Hepatocyte (in vitro differentiated cells): Measurements from ENCODE around the gene MRNIP. TPM values are rescaled to one million over a fixed set of nuclear protein-coding genes. Genes with fewer than 3 reads are reported as not detected.

Experiments
- DNase-seq: peaks from one replicate; pipeline ENCODE4 v3.0.0-alpha.2; 2016; ENCODE audit warnings: low spot score
- H2AFZ ChIP-seq: fragments of 200-600 bp; sonication (generic); 2 replicates; pipeline ENCODE4 v1.6.0; 2016; ENCODE audit warnings: antibody characterized with exemption, mild to moderate bottlenecking
- H3K27ac ChIP-seq: fragments of 200-600 bp; sonication (generic); 2 replicates; pipeline ENCODE4 v1.5.1; 2016; ENCODE audit warnings: mild to moderate bottlenecking
- H3K27me3 ChIP-seq: fragments of 200-600 bp; sonication (generic); 2 replicates; pipeline ENCODE4 v1.6.1; 2016
- H3K36me3 ChIP-seq: fragments of 200-600 bp; sonication (generic); replicated peaks from 2 replicates; pipeline ENCODE4 v1.5.1; 2016; ENCODE audit warnings: low read depth; ENCODE audit not compliant: insufficient read depth
- H3K4me1 ChIP-seq: fragments of 200-600 bp; sonication (generic); 2 replicates; pipeline ENCODE4 v1.5.1; 2016; ENCODE audit warnings: mild to moderate bottlenecking, moderate library complexity; ENCODE audit not compliant: insufficient read depth
- H3K4me2 ChIP-seq: fragments of 200-600 bp; sonication (generic); 2 replicates; pipeline ENCODE4 v1.6.0; 2016
- H3K4me3 ChIP-seq: fragments of 200-600 bp; sonication (generic); 2 replicates; pipeline ENCODE4 v1.5.1; 2016; ENCODE audit warnings: mild to moderate bottlenecking
- H3K79me2 ChIP-seq: fragments of 200-600 bp; sonication (generic); 2 replicates; pipeline ENCODE4 v1.6.0; 2017; ENCODE audit warnings: mild to moderate bottlenecking
- H3K9me2 ChIP-seq: fragments of 200-600 bp; sonication (generic); replicated peaks from 2 replicates; pipeline ENCODE4 v1.6.0; 2017; ENCODE audit warnings: mild to moderate bottlenecking; ENCODE audit not compliant: insufficient read depth
- H3K9me3 ChIP-seq: fragments of 200-600 bp; sonication (generic); 2 replicates; pipeline ENCODE4 v1.5.1; 2016; ENCODE audit warnings: low read depth, mild to moderate bottlenecking
- H4K20me1 ChIP-seq: fragments of 200-600 bp; sonication (generic); 2 replicates; pipeline ENCODE4 v1.6.0; 2016; ENCODE audit warnings: mild to moderate bottlenecking; ENCODE audit not compliant: insufficient read depth, poor library complexity, severe bottlenecking
- EZH2 ChIP-seq: fragments of 200-600 bp; sonication (generic); IDR thresholded peaks from 2 replicates; pipeline ENCODE4 v1.6.1; 2016; ENCODE audit warnings: antibody characterized with exemption, mild to moderate bottlenecking, borderline replicate concordance
- EZH2phosphoT487 ChIP-seq: fragments of 200-600 bp; sonication (generic); IDR thresholded peaks from one replicate; pipeline ENCODE4 v1.6.1; 2018; ENCODE audit warnings: antibody characterized with exemption, mild to moderate bottlenecking, low read depth, moderate library complexity; ENCODE audit not compliant: unreplicated experiment, severe bottlenecking
- WGBS: methylation state at CpG from one replicate; pipeline ENCODE4 v1.1.6; 2016; ENCODE audit warnings: low lambda C conversion rate; ENCODE audit errors: missing lambda C conversion rate; 5-methylcytosine and 5-hydroxymethylcytosine counted together
- polyA plus RNA-seq: library from polyadenylated mRNA; unstranded; fragments of >200 nt; fragmentation: Nextera tagmentation; extraction: Ambion mirVana; gene quantifications from 2 replicates; pipeline ENCODE4 v1.2.1, GENCODE V29; 2016
- total RNA-seq: library from RNA; depleted of rRNA; stranded (reverse); fragments of >200 nt; gene quantifications from 2 replicates; pipeline ENCODE4 v1.2.3, GENCODE V29; 2014
- TF ChIP-seq, protein P1 (sequence below): fragments of 200-600 bp; sonication (generic); IDR thresholded peaks from 2 replicates; pipeline ENCODE4 v1.5.1; 2016; ENCODE audit warnings: antibody characterized with exemption, mild to moderate bottlenecking; ENCODE audit not compliant: poor library complexity

Gene MRNIP
- total and polyA plus RNA-seq, 2 experiments from 2014 or later, result 21.2 to 28.5 TPM

GRCh38 chr5:179852993-179853547 is 5.5 kb downstream of the MRNIP start:
- no peaks in the 10 kb centered on the region for H3K36me3 ChIP-seq
- 90% methylated on average over 8 of the region's 8 CpGs for WGBS
- H4K20me1 ChIP-seq, result no peaks in the 10 kb centered on the region
- no peaks in the 10 kb centered on the region for H3K9me3 ChIP-seq
- no peak overlapping the region for H2AFZ ChIP-seq
- H3K79me2 ChIP-seq, result peaks cover 31% of the 10 kb centered on the region
- no peaks in the 10 kb centered on the region for H3K27me3 ChIP-seq
- no peak overlapping the region for H3K4me2 ChIP-seq
- H3K9me2 ChIP-seq, result no peaks in the 10 kb centered on the region
- no peak overlapping the region for H3K4me3 ChIP-seq
- no peaks in the 10 kb centered on the region for H3K4me1 ChIP-seq
- no peak for DNase-seq
- no peak overlapping the region for H3K27ac ChIP-seq
- TF ChIP-seq, protein P1, sequence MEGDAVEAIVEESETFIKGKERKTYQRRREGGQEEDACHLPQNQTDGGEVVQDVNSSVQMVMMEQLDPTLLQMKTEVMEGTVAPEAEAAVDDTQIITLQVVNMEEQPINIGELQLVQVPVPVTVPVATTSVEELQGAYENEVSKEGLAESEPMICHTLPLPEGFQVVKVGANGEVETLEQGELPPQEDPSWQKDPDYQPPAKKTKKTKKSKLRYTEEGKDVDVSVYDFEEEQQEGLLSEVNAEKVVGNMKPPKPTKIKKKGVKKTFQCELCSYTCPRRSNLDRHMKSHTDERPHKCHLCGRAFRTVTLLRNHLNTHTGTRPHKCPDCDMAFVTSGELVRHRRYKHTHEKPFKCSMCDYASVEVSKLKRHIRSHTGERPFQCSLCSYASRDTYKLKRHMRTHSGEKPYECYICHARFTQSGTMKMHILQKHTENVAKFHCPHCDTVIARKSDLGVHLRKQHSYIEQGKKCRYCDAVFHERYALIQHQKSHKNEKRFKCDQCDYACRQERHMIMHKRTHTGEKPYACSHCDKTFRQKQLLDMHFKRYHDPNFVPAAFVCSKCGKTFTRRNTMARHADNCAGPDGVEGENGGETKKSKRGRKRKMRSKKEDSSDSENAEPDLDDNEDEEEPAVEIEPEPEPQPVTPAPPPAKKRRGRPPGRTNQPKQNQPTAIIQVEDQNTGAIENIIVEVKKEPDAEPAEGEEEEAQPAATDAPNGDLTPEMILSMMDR, result no peak
- no peak for TF ChIP-seq EZH2phosphoT487
- TF ChIP-seq EZH2, result no peak

GRCh38 chr5:179841621-179842020 is 17.0 kb downstream of the MRNIP start:
- Histone ChIP-seq H4K20me1 (peaks cover 9% of the 10 kb centered on the region), H3K79me2 (no peaks in the 10 kb centered on the region), H3K9me2 (no peaks in the 10 kb centered on the region), H3K27me3 (no peaks in the 10 kb centered on the region), H2AFZ (no peak overlapping the region), H3K27ac (no peak overlapping the region), H3K36me3 (no peaks in the 10 kb centered on the region), H3K4me1 (no peaks in the 10 kb centered on the region), H3K4me3 (no peak overlapping the region), H3K4me2 (no peak overlapping the region), H3K9me3 (peaks cover 8% of the 10 kb centered on the region)
- 98% methylated on average over 9 of the region's 9 CpGs for WGBS
- no peak for DNase-seq
- no peak for TF ChIP-seq EZH2phosphoT487
- TF ChIP-seq, protein P1, result no peak
- no peak for TF ChIP-seq EZH2

GRCh38 chr5:179840766-179841165 is 17.9 kb downstream of the MRNIP start:
- H3K9me3 ChIP-seq, result peaks cover 8% of the 10 kb centered on the region
- no peak overlapping the region for H3K4me2 ChIP-seq
- WGBS, result 93% methylated on average over 17 of the region's 17 CpGs
- no peaks in the 10 kb centered on the region for H3K4me1 ChIP-seq
- H3K27ac ChIP-seq, result no peak overlapping the region
- H4K20me1 ChIP-seq, result peaks cover 9% of the 10 kb centered on the region
- peaks cover 5% of the 10 kb centered on the region for H3K36me3 ChIP-seq
- H3K9me2 ChIP-seq, result no peaks in the 10 kb centered on the region
- no peaks in the 10 kb centered on the region for H3K27me3 ChIP-seq
- DNase-seq, result no peak
- H3K79me2 ChIP-seq, result no peaks in the 10 kb centered on the region
- H3K4me3 ChIP-seq, result no peak overlapping the region
- no peak overlapping the region for H2AFZ ChIP-seq
- no peak for TF ChIP-seq EZH2phosphoT487

DNA sequence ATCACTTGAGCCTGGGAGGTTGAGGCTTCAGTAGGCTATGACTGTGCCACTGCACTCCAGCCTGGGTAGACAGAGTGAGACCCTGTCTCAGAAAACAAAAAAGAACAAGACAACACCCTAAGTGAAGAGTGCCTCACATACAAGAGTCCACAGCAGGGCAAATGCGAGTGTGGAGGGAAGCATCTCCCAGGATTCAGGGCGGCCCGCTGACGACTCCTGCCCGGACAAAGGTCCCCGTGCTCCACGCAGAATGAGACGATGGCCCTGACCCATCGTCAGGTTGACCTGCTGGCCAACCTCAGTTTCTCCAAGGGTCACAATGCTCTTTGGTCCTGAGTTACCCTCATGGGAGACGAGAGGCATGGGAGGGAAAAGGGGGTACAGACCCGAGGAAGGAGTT is 18.3 kb downstream of the MRNIP start:
- TF ChIP-seq, protein P1, result no peak
- TF ChIP-seq EZH2, result no peak
- no peak overlapping the region for H2AFZ ChIP-seq
- H3K4me3 ChIP-seq, result no peak overlapping the region
- 93% methylated on average over 11 of the region's 11 CpGs for WGBS
- H3K79me2 ChIP-seq, result no peaks in the 10 kb centered on the region
- peaks cover 8% of the 10 kb centered on the region for H3K9me3 ChIP-seq
- no peaks in the 10 kb centered on the region for H3K9me2 ChIP-seq
- no peak overlapping the region for H3K27ac ChIP-seq
- no peak for DNase-seq
- H3K4me1 ChIP-seq, result no peaks in the 10 kb centered on the region
- peaks cover 5% of the 10 kb centered on the region for H3K36me3 ChIP-seq
- peaks cover 9% of the 10 kb centered on the region for H4K20me1 ChIP-seq
- H3K27me3 ChIP-seq, result no peaks in the 10 kb centered on the region
- H3K4me2 ChIP-seq, result no peak overlapping the region
